ENCODE measurements around the gene CD22. TPM values are rescaled to one million over a fixed set of nuclear protein-coding genes. Genes with fewer than 3 reads are reported as not detected.

Gene CD22
- polyA plus RNA-seq, 1 donor (not counting 4 experiments of a cell fraction or from before 2014, with no cell fraction given) = 0.26 TPM

DNA sequence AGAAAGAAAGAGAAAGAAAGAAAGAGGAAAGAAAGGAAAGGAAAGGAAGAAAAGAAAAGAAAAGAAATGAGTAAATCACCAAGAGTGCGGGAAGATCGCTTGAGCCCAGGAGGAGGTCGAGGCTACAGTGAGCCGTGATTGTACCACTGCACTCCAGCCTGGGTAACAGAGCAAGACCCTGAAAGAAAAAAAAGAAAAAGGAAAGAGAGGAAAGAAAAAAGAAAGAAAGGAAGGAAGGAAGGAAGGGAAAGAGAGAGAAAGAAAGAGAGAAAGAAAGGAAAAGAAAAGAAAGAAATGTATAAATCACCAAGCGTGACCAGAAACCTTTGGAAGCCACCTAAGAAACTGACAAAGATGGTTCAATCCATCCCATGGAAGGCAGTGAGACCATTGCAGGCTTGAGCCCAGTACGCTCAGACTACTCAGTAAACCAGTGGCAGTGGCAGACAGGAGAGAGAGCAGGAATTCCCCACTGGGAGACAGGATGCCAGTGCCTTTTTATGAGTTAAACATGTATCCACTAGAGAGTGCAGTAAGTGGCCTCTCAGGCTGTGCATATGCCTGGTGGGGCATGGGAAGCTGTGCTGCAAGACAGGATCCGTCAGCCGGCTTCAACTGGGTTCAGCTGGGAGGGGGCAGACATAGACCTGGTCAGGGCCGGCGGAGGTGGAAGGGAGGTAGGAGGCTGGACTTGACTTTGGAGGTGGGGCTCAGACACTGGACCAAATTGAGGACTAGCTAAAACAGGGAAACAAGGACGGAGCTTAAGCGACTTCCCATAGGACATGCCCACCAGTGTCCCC, 46.7 kb downstream of the CD22 start:
- dilution Hi-C loops (cut with MboI; ENCODE audit: extremely low pct_ligation_motif_present, low sequenced_read_pairs) = no loop called here
- no peak overlapping the region for H3K4me2 ChIP-seq (ENCODE audit: control insufficient read depth, extremely low read depth, insufficient read depth, low read depth, low read length)
- no peak overlapping the region for H2AFZ ChIP-seq (ENCODE audit: control insufficient read depth, low read length)
- no peaks in the 10 kb centered on the region for H3K79me2 ChIP-seq (ENCODE audit: control insufficient read depth, insufficient read depth, low read length)
- H4K20me1 ChIP-seq (ENCODE audit: control insufficient read depth, extremely low read depth, insufficient read depth, low read length) = no peaks in the 10 kb centered on the region
- DNase-seq (ENCODE audit: low read depth, low spot score) (no peak), FAIRE-seq (no peak)
- H3K4me3 ChIP-seq (ENCODE audit: control insufficient read depth in 2 of 3, extremely low read depth in 1 of 3, insufficient read depth in 2 of 3, low read depth in 1 of 3, low read length in 3 of 3) = no peak overlapping the region
- H3K36me3 ChIP-seq (ENCODE audit: control insufficient read depth in 2 of 2, extremely low read depth in 1 of 2, insufficient read depth in 2 of 2, low read length in 2 of 2) = no peaks in the 10 kb centered on the region
- no peaks in the 10 kb centered on the region for H3K4me1 ChIP-seq (ENCODE audit: control insufficient read depth, extremely low read depth, insufficient read depth, low read length)
- H3K9ac ChIP-seq (ENCODE audit: control insufficient read depth, extremely low read depth, insufficient read depth, low read length) = no peak overlapping the region
- no peaks in the 10 kb centered on the region for H3K9me1 ChIP-seq (ENCODE audit: control insufficient read depth, extremely low read depth, insufficient read depth, low read length)
- H3K27me3 ChIP-seq (ENCODE audit: control insufficient read depth, extremely low read depth, insufficient read depth, low read length) = no peaks in the 10 kb centered on the region
- H3K27ac ChIP-seq (ENCODE audit: control insufficient read depth, insufficient read depth, low read length) = no peak overlapping the region
- TF ChIP-seq, protein P1, sequence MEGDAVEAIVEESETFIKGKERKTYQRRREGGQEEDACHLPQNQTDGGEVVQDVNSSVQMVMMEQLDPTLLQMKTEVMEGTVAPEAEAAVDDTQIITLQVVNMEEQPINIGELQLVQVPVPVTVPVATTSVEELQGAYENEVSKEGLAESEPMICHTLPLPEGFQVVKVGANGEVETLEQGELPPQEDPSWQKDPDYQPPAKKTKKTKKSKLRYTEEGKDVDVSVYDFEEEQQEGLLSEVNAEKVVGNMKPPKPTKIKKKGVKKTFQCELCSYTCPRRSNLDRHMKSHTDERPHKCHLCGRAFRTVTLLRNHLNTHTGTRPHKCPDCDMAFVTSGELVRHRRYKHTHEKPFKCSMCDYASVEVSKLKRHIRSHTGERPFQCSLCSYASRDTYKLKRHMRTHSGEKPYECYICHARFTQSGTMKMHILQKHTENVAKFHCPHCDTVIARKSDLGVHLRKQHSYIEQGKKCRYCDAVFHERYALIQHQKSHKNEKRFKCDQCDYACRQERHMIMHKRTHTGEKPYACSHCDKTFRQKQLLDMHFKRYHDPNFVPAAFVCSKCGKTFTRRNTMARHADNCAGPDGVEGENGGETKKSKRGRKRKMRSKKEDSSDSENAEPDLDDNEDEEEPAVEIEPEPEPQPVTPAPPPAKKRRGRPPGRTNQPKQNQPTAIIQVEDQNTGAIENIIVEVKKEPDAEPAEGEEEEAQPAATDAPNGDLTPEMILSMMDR (optimal IDR thresholded peaks at IDR 0.05 in 1 of 3, IDR thresholded peaks at IDR 0.05 in 1 of 3, conservative IDR thresholded peaks at IDR 0.05 in 1 of 3; ENCODE audit: extremely low read depth in 1 of 3, insufficient read depth in 2 of 3, low read length in 3 of 3) = no peak
- no peak for TF ChIP-seq EZH2 (IDR thresholded peaks at IDR 0.05; ENCODE audit: low read length)
- no peaks in the 10 kb centered on the region for H3K9me3 ChIP-seq (ENCODE audit: control insufficient read depth, low read depth, low read length)

- Histone ChIP-seq H3K79me2 (ENCODE audit: control insufficient read depth, insufficient read depth, low read length) (no peaks in the 10 kb centered on the region), H3K27ac (ENCODE audit: control insufficient read depth, insufficient read depth, low read length) (no peak overlapping the region), H3K27me3 (ENCODE audit: control insufficient read depth, extremely low read depth, insufficient read depth, low read length) (no peaks in the 10 kb centered on the region), H3K9ac (ENCODE audit: control insufficient read depth, extremely low read depth, insufficient read depth, low read length) (no peak overlapping the region), H3K4me1 (ENCODE audit: control insufficient read depth, extremely low read depth, insufficient read depth, low read length) (no peaks in the 10 kb centered on the region), H4K20me1 (ENCODE audit: control insufficient read depth, extremely low read depth, insufficient read depth, low read length) (no peaks in the 10 kb centered on the region), H3K4me2 (ENCODE audit: control insufficient read depth, extremely low read depth, insufficient read depth, low read depth, low read length) (no peak overlapping the region), H3K9me3 (ENCODE audit: control insufficient read depth, low read depth, low read length) (no peaks in the 10 kb centered on the region), H3K9me1 (ENCODE audit: control insufficient read depth, extremely low read depth, insufficient read depth, low read length) (no peaks in the 10 kb centered on the region), H3K36me3 (ENCODE audit: control insufficient read depth in 2 of 2, extremely low read depth in 1 of 2, insufficient read depth in 2 of 2, low read length in 2 of 2) (no peaks in the 10 kb centered on the region), H3K4me3 (ENCODE audit: control insufficient read depth in 2 of 3, extremely low read depth in 1 of 3, insufficient read depth in 2 of 3, low read depth in 1 of 3, low read length in 3 of 3) (no peak overlapping the region), H2AFZ (ENCODE audit: control insufficient read depth, low read length) (no peak overlapping the region)
- DNase-seq (ENCODE audit: low read depth, low spot score) (no peak), FAIRE-seq (no peak)
- dilution Hi-C loops (cut with MboI; ENCODE audit: extremely low pct_ligation_motif_present, low sequenced_read_pairs) = no loop called here
- TF ChIP-seq, protein P1 (optimal IDR thresholded peaks at IDR 0.05 in 1 of 3, IDR thresholded peaks at IDR 0.05 in 1 of 3, conservative IDR thresholded peaks at IDR 0.05 in 1 of 3; ENCODE audit: extremely low read depth in 1 of 3, insufficient read depth in 2 of 3, low read length in 3 of 3) = no peak
- no peak for TF ChIP-seq EZH2 (IDR thresholded peaks at IDR 0.05; ENCODE audit: low read length)
Observed at GRCh38 chr19:35377656-35378055, 48.7 kb downstream of the CD22 start.

Data from keratinocyte (primary cell).